GM23338 (cell line): ENCODE results near the gene TMEM154. TPM values are rescaled to one million over a fixed set of nuclear protein-coding genes. Genes with fewer than 3 reads are reported as not detected.

Source experiments
- ATAC-seq: fragments of 200-7000 bp; cut with Tn5 transposase; 3 replicates; pipeline ENCODE4 v1.9.1; 2020
- DNase-seq: peaks from one replicate; pipeline ENCODE4 v3.0.0-alpha.2; 2015; ENCODE audit warnings: low spot score
- H2AFZ ChIP-seq: fragments of 200-600 bp; sonication (generic); 2 replicates; pipeline ENCODE4 v1.8.0; 2016; ENCODE audit warnings: antibody characterized with exemption, mild to moderate bottlenecking, moderate library complexity
- H3F3A ChIP-seq: fragments of 200-600 bp; sonication (generic); replicated peaks from 2 replicates; pipeline ENCODE4 v1.8.0; 2017; ENCODE audit warnings: antibody characterized with exemption, mixed run types, low read depth
- H3K27ac ChIP-seq: fragments of 200-600 bp; sonication (generic); 2 replicates; pipeline ENCODE4 v1.6.1; 2016; ENCODE audit warnings: low read depth
- H3K27me3 ChIP-seq: fragments of 200-600 bp; sonication (generic); 2 replicates; pipeline ENCODE4 v1.8.0; 2016; ENCODE audit warnings: mild to moderate bottlenecking, mixed run types, moderate library complexity; ENCODE audit not compliant: insufficient read depth
- H3K36me3 ChIP-seq: fragments of 200-600 bp; sonication (generic); 2 replicates; pipeline ENCODE4 v1.8.0; 2016; ENCODE audit warnings: mild to moderate bottlenecking; ENCODE audit not compliant: insufficient read depth
- H3K4me1 ChIP-seq: fragments of 200-600 bp; sonication (generic); 2 replicates; pipeline ENCODE4 v1.8.0; 2016; ENCODE audit warnings: mild to moderate bottlenecking, moderate library complexity; ENCODE audit not compliant: insufficient read depth
- H3K4me2 ChIP-seq: fragments of 200-600 bp; sonication (generic); 2 replicates; pipeline ENCODE4 v1.7.1; 2017; ENCODE audit warnings: mixed run types
- H3K4me3 ChIP-seq: fragments of 200-600 bp; sonication (generic); 2 replicates; pipeline ENCODE4 v1.6.1; 2016; ENCODE audit warnings: mixed run types
- H3K79me2 ChIP-seq: fragments of 200-600 bp; sonication (generic); replicated peaks from 2 replicates; pipeline ENCODE4 v1.8.0; 2017; ENCODE audit warnings: mild to moderate bottlenecking; ENCODE audit not compliant: insufficient read depth
- H3K9me2 ChIP-seq: fragments of 200-600 bp; sonication (generic); 2 replicates; pipeline ENCODE4 v1.8.0; 2017; ENCODE audit not compliant: insufficient read depth
- H4K20me1 ChIP-seq: fragments of 200-600 bp; sonication (generic); replicated peaks from 2 replicates; pipeline ENCODE4 v1.8.0; 2017; ENCODE audit warnings: mild to moderate bottlenecking; ENCODE audit not compliant: insufficient read depth
- H3K27ac Mint-ChIP-seq: 2 replicates; pipeline ENCODE4 v1.8.0; 2020; ENCODE audit warnings: inconsistent platforms, mild to moderate bottlenecking, moderate library complexity, mixed read lengths
- H3K27me3 Mint-ChIP-seq: 3 replicates; pipeline ENCODE4 v1.8.0; 2022; ENCODE audit warnings: low read depth, mild to moderate bottlenecking, moderate library complexity, mixed read lengths, inconsistent platforms; ENCODE audit not compliant: insufficient read depth, poor library complexity
- H3K36me3 Mint-ChIP-seq: 3 replicates; pipeline ENCODE4 v1.8.0; 2021; ENCODE audit warnings: low read depth, mild to moderate bottlenecking, inconsistent platforms, moderate library complexity, mixed read lengths
- H3K4me1 Mint-ChIP-seq: 3 replicates; pipeline ENCODE4 v1.8.0; 2020; ENCODE audit warnings: mild to moderate bottlenecking, inconsistent platforms, mixed read lengths
- H3K4me3 Mint-ChIP-seq: 3 replicates; pipeline ENCODE4 v1.8.0; 2021; ENCODE audit warnings: moderate library complexity, mild to moderate bottlenecking, inconsistent platforms, mixed read lengths
- H3K9me3 Mint-ChIP-seq: 3 replicates; pipeline ENCODE4 v1.8.0; 2020; ENCODE audit warnings: moderate library complexity, mild to moderate bottlenecking, inconsistent platforms, mixed read lengths
- CREB1 ChIP-seq: fragments of 250-450 bp; sonication (Bioruptor Pico); IDR thresholded peaks from 2 replicates; pipeline ENCODE4 v1.5.0; 2020; ENCODE audit warnings: low read depth, mild to moderate bottlenecking, moderate library complexity
- EZH2phosphoT487 ChIP-seq: fragments of 200-600 bp; sonication (generic); IDR thresholded peaks from one replicate; pipeline ENCODE4 v1.8.1; 2018; ENCODE audit warnings: antibody characterized with exemption; ENCODE audit not compliant: unreplicated experiment
- JUNB ChIP-seq: IDR thresholded peaks from one replicate; pipeline ENCODE4 v1.6.1; 2016; ENCODE audit warnings: antibody characterized with exemption; ENCODE audit not compliant: unreplicated experiment
- NANOG ChIP-seq: IDR thresholded peaks from 2 replicates; pipeline ENCODE4 v1.6.1; 2016; ENCODE audit warnings: antibody characterized with exemption, borderline replicate concordance
- POLR2AphosphoS5 ChIP-seq: IDR thresholded peaks from 2 replicates; pipeline ENCODE4 v1.6.1; 2016; ENCODE audit warnings: antibody characterized with exemption, low read depth
- STAT1 ChIP-seq: IDR thresholded peaks from one replicate; pipeline ENCODE4 v1.6.1; 2016; ENCODE audit warnings: antibody characterized with exemption; ENCODE audit not compliant: unreplicated experiment
- ZNF114 ChIP-seq: fragments of 250-450 bp; sonication (Bioruptor Pico); IDR thresholded peaks from 2 replicates; pipeline ENCODE4 v1.5.0; 2020; ENCODE audit warnings: mild to moderate bottlenecking, moderate library complexity
- ZNF331 ChIP-seq: fragments of 250-450 bp; sonication (Bioruptor Pico); IDR thresholded peaks from 2 replicates; pipeline ENCODE4 v1.5.0; 2020; ENCODE audit warnings: low read depth, mild to moderate bottlenecking, moderate library complexity
- polyA plus RNA-seq: library from polyadenylated mRNA; unstranded; fragments of >200 nt; fragmentation: Nextera tagmentation; extraction: Ambion mirVana; gene quantifications from 2 replicates; pipeline ENCODE4 v1.2.1, GENCODE V29; 2016
- total RNA-seq: library from RNA; depleted of rRNA; stranded (reverse); fragments of >200 nt; shearing (Covaris generic); gene quantifications from 2 replicates; pipeline ENCODE4 v1.2.3, GENCODE V29; 2014
- TF ChIP-seq, protein P1 (sequence below): IDR thresholded peaks from 2 replicates; pipeline ENCODE4 v1.6.1; 2016; ENCODE audit warnings: antibody characterized with exemption
- TF ChIP-seq, protein P2 (sequence below): IDR thresholded peaks from one replicate; pipeline ENCODE4 v1.6.1; 2018; ENCODE audit warnings: antibody characterized with exemption; ENCODE audit not compliant: unreplicated experiment
- TF ChIP-seq, protein P3 (sequence below): fragments of 250-450 bp; sonication (Bioruptor Pico); IDR thresholded peaks from 2 replicates; pipeline ENCODE4 v1.5.0; 2020; ENCODE audit warnings: mild to moderate bottlenecking, moderate library complexity
- TF ChIP-seq, protein P4 (sequence below), 2 experiments: fragments of 200-600 bp in 1 of 2; sonication (generic) in 1 of 2; conservative IDR thresholded peaks; 2 replicates each; pipeline versions ENCODE4 v1.5.1 to v1.6.1; 2016 to 2017; ENCODE audit warnings: antibody characterized with exemption in 2 of 2, low read depth in 2 of 2, mild to moderate bottlenecking in 2 of 2, moderate library complexity in 1 of 2

Gene TMEM154
- total and polyA plus RNA-seq, 2 experiments from 2014 or later, result 1.0 to 1.7 TPM

DNA sequence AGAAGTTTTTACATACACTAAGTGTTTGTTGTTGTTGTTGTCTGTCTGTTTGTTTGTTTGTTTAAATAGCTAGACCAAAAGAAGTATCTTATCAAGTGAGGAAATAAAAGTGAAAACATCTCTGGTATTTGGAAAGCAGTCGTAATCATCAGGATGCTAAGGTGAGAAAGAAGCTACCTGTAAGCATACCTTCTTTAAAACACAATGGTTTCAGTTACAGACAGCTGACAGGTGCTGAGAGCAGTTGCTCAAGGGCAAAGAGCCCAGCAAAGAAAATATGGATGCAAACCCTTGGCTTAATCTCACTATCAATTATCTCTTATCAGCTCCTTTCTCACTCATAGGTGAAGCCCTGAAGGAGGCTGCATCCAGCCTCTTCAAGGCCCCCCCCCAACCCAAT, 101.1 kb downstream of the TMEM154 start (continued):
- TF ChIP-seq STAT1, result no peak
- no peak for TF ChIP-seq CREB1 (CRISPR knock-in tag)

DNA sequence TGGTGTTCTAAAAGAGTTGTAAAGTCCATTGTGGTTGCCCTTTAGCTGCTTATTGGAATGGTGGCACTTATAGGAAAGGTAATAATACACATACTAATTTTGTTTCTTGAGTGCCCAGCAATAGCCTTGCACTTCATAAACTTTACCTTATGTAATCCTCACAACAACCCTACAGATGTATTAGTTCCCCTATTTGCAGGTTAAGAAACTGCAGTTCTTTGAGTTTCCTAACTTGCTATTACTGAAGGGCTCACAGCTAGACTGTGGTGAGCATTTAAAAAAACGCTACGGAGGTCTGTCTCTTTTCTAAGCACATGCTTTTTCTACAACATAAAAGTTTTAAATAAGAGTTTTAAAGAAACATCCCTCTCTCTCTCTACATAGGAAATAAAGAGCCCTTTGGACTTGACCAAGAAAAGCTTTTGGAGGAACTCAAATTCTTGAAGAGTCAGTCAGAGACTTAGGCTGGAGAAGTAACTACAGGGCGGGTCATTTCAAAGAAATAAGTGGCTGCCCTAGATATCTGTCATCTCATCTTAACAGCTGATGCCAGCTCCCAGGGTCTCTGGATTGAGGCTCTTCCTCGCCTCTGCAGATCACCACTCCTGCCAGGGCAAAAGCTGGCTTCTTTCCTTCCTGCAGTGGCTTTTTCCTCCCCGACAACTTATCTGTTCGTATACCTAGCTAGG, 101.9 kb downstream of the TMEM154 start:
- H3K27me3 Mint-ChIP-seq, result peaks cover under 1% of the 10 kb centered on the region
- no peaks in the 10 kb centered on the region for H3K36me3 ChIP-seq
- H2AFZ ChIP-seq, result no peak overlapping the region
- H3K4me1 Mint-ChIP-seq, result peaks cover 10% of the 10 kb centered on the region
- DNase-seq (no peak), ATAC-seq (peak; percentile 34; the same call in 1 of the 3 replicates)
- no peak overlapping the region for H3K4me3 ChIP-seq
- no peaks in the 10 kb centered on the region for H4K20me1 ChIP-seq
- H3K27ac ChIP-seq, result no peak overlapping the region
- no peaks in the 10 kb centered on the region for H3F3A ChIP-seq
- no peaks in the 10 kb centered on the region for H3K9me2 ChIP-seq
- H3K4me2 ChIP-seq, result no peak overlapping the region
- no peaks in the 10 kb centered on the region for H3K79me2 ChIP-seq
- no peaks in the 10 kb centered on the region for H3K27me3 ChIP-seq
- H3K36me3 Mint-ChIP-seq, result no peaks in the 10 kb centered on the region
- H3K9me3 Mint-ChIP-seq, result no peaks in the 10 kb centered on the region
- no peak overlapping the region for H3K27ac Mint-ChIP-seq
- H3K4me3 Mint-ChIP-seq, result no peak overlapping the region
- H3K4me1 ChIP-seq, result peaks cover 4% of the 10 kb centered on the region; the same call in 1 of the 2 replicates
- TF ChIP-seq, protein P1, sequence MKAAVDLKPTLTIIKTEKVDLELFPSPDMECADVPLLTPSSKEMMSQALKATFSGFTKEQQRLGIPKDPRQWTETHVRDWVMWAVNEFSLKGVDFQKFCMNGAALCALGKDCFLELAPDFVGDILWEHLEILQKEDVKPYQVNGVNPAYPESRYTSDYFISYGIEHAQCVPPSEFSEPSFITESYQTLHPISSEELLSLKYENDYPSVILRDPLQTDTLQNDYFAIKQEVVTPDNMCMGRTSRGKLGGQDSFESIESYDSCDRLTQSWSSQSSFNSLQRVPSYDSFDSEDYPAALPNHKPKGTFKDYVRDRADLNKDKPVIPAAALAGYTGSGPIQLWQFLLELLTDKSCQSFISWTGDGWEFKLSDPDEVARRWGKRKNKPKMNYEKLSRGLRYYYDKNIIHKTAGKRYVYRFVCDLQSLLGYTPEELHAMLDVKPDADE, result no peak
- TF ChIP-seq POLR2AphosphoS5 (no peak), CREB1 (CRISPR knock-in tag) (no peak), NANOG (no peak), STAT1 (no peak), ZNF331 (CRISPR knock-in tag) (no peak), ZNF114 (CRISPR knock-in tag) (no peak), JUNB (no peak), EZH2phosphoT487 (no peak)
- TF ChIP-seq, protein P2, sequence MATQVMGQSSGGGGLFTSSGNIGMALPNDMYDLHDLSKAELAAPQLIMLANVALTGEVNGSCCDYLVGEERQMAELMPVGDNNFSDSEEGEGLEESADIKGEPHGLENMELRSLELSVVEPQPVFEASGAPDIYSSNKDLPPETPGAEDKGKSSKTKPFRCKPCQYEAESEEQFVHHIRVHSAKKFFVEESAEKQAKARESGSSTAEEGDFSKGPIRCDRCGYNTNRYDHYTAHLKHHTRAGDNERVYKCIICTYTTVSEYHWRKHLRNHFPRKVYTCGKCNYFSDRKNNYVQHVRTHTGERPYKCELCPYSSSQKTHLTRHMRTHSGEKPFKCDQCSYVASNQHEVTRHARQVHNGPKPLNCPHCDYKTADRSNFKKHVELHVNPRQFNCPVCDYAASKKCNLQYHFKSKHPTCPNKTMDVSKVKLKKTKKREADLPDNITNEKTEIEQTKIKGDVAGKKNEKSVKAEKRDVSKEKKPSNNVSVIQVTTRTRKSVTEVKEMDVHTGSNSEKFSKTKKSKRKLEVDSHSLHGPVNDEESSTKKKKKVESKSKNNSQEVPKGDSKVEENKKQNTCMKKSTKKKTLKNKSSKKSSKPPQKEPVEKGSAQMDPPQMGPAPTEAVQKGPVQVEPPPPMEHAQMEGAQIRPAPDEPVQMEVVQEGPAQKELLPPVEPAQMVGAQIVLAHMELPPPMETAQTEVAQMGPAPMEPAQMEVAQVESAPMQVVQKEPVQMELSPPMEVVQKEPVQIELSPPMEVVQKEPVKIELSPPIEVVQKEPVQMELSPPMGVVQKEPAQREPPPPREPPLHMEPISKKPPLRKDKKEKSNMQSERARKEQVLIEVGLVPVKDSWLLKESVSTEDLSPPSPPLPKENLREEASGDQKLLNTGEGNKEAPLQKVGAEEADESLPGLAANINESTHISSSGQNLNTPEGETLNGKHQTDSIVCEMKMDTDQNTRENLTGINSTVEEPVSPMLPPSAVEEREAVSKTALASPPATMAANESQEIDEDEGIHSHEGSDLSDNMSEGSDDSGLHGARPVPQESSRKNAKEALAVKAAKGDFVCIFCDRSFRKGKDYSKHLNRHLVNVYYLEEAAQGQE, result no peak
- TF ChIP-seq, protein P3, sequence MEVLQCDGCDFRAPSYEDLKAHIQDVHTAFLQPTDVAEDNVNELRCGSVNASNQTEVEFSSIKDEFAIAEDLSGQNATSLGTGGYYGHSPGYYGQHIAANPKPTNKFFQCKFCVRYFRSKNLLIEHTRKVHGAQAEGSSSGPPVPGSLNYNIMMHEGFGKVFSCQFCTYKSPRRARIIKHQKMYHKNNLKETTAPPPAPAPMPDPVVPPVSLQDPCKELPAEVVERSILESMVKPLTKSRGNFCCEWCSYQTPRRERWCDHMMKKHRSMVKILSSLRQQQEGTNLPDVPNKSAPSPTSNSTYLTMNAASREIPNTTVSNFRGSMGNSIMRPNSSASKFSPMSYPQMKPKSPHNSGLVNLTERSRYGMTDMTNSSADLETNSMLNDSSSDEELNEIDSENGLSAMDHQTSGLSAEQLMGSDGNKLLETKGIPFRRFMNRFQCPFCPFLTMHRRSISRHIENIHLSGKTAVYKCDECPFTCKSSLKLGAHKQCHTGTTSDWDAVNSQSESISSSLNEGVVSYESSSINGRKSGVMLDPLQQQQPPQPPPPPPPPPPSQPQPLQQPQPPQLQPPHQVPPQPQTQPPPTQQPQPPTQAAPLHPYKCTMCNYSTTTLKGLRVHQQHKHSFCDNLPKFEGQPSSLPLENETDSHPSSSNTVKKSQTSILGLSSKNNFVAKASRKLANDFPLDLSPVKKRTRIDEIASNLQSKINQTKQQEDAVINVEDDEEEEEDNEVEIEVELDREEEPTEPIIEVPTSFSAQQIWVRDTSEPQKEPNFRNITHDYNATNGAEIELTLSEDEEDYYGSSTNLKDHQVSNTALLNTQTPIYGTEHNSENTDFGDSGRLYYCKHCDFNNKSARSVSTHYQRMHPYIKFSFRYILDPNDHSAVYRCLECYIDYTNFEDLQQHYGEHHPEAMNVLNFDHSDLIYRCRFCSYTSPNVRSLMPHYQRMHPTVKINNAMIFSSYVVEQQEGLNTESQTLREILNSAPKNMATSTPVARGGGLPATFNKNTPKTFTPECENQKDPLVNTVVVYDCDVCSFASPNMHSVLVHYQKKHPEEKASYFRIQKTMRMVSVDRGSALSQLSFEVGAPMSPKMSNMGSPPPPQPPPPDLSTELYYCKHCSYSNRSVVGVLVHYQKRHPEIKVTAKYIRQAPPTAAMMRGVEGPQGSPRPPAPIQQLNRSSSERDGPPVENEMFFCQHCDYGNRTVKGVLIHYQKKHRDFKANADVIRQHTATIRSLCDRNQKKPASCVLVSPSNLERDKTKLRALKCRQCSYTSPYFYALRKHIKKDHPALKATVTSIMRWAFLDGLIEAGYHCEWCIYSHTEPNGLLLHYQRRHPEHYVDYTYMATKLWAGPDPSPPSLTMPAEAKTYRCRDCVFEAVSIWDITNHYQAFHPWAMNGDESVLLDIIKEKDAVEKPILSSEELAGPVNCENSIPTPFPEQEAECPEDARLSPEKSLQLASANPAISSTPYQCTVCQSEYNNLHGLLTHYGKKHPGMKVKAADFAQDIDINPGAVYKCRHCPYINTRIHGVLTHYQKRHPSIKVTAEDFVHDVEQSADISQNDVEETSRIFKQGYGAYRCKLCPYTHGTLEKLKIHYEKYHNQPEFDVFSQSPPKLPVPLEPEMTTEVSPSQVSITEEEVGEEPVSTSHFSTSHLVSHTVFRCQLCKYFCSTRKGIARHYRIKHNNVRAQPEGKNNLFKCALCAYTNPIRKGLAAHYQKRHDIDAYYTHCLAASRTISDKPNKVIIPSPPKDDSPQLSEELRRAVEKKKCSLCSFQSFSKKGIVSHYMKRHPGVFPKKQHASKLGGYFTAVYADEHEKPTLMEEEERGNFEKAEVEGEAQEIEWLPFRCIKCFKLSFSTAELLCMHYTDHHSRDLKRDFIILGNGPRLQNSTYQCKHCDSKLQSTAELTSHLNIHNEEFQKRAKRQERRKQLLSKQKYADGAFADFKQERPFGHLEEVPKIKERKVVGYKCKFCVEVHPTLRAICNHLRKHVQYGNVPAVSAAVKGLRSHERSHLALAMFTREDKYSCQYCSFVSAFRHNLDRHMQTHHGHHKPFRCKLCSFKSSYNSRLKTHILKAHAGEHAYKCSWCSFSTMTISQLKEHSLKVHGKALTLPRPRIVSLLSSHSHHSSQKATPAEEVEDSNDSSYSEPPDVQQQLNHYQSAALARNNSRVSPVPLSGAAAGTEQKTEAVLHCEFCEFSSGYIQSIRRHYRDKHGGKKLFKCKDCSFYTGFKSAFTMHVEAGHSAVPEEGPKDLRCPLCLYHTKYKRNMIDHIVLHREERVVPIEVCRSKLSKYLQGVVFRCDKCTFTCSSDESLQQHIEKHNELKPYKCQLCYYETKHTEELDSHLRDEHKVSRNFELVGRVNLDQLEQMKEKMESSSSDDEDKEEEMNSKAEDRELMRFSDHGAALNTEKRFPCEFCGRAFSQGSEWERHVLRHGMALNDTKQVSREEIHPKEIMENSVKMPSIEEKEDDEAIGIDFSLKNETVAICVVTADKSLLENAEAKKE (CRISPR knock-in tag), result no peak
- TF ChIP-seq, protein P4, sequence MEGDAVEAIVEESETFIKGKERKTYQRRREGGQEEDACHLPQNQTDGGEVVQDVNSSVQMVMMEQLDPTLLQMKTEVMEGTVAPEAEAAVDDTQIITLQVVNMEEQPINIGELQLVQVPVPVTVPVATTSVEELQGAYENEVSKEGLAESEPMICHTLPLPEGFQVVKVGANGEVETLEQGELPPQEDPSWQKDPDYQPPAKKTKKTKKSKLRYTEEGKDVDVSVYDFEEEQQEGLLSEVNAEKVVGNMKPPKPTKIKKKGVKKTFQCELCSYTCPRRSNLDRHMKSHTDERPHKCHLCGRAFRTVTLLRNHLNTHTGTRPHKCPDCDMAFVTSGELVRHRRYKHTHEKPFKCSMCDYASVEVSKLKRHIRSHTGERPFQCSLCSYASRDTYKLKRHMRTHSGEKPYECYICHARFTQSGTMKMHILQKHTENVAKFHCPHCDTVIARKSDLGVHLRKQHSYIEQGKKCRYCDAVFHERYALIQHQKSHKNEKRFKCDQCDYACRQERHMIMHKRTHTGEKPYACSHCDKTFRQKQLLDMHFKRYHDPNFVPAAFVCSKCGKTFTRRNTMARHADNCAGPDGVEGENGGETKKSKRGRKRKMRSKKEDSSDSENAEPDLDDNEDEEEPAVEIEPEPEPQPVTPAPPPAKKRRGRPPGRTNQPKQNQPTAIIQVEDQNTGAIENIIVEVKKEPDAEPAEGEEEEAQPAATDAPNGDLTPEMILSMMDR (conservative IDR thresholded peaks at IDR 0.05; ENCODE audit: low read depth in 2 of 2), result no peak
